SH-SY5Y (cell line): ENCODE data around the gene SLITRK1.

Source experiments
- GATA2 ChIP-seq: IDR thresholded peaks from 2 replicates; pipeline ENCODE4 v1.6.1; 2011; ENCODE audit warnings: mild to moderate bottlenecking, low read depth, low read length
- GATA3 ChIP-seq: IDR thresholded peaks from 2 replicates; pipeline ENCODE4 v1.6.1; 2011; ENCODE audit warnings: low read depth, mild to moderate bottlenecking, low read length, moderate library complexity

GRCh38 chr13:83907196-83907989 lies 25.1 kb upstream of the SLITRK1 start:
- TF ChIP-seq GATA2 (no peak), GATA3 (no peak)
